GM18909 (cell line): ENCODE results near the gene FERMT2.

Experiments used
- ATAC-seq: cut with Tn5 transposase; IDR thresholded peaks from one replicate; pipeline ENCODE4 v1.9.1; 2021; ENCODE audit warnings: mild to moderate bottlenecking; ENCODE audit not compliant: unreplicated experiment, poor library complexity

FERMT2 gene

DNA sequence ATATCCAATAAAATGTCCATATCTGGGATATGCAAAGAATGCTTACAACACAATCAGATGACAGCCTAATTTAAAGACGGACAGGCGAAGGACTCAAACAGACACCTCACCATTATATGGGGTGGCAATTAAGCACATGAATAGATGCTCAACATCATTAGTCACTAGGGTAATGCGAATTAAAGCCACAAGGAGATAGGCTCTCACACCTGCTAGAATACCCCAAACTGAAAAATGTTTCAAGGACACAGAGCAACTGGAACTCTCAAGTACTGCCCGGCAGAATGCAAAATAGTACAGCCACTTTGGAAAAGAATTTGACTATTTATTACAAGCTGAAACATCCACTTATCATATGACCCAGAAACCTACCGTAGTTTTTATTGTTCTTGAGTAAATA, 42.9 kb downstream of the FERMT2 start:
- no peak for ATAC-seq

DNA sequence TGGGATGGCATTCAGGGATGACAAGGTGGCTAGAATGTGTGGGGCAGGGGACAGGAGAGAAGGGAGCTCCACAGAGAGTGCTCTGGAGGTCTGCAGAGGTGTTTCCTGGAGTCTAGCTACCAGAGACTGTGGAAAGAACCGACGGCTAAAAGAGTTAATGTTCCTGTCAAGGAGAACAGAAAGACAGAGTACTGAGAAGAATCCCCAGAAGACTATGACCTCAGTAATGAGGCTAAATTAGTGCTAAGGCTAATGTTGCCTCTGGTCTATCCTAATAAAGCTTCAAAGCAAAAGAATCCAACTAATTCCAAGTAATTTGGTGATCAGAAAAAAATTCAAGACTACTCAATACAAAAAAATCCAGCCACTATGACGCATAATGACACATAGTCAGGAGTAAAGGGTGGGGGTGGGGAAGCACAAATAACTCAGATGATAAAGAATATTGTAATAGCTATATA, 44.7 kb downstream of the FERMT2 start:
- ATAC-seq, result no peak

DNA sequence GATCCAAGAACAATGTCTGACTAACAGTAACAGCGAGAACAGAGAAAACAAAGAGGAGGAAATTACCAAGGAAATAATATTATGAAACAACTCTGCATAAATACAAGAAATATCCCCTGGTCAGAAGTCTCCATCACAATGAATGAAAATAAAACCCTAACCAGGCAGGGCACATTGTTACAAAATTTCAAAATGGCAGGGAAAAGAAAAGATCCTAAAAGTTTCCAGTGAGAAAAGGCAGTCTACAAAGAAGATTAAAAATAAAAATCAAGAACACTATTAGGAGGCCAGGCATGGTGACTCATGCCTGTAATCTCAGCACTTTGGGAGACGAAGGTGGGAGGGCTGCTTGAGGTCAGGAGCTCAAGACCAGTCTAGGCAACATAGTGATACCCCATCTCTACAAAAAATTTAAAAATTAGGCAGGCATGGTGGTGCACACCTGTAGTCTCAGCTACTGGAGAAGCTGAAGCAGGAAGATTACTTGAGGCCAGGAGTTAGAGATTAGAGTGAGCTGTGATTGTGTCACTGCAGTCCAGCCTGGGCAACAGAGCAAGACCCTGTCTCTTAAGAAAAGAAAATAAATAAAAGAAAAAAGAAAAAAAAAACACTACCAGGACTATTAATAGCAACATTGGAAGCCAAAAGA, 47.8 kb downstream of the FERMT2 start:
- ATAC-seq, result no peak

DNA sequence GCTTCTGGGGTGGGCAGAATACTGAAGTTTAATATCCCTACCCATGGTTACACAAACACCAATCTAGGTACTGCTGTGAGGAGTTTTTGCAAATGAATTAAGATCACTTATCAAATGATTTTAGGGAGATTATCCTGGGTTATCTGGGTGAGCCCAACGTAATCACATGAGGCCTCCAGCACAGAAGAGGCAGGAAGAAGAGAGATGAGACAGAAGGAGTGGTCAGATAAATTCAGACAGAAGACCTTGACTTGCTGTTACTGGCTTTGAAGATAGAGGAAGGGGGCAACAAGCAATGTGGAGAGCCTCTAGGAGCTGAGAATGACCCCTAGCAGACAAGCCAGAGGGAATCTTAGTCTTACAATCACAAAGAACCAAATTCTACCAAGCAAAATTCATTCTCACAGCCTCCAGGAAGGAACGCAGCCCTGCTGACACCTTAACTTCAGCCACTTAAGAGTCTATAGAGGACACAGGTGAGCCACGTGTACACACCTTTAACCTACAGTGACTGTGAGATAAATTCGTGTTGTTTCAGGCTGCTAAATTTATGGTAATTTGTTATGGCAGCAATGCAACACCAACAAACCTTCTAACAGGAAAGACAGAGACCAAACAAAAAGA, 49.4 kb downstream of the FERMT2 start:
- no peak for ATAC-seq

DNA sequence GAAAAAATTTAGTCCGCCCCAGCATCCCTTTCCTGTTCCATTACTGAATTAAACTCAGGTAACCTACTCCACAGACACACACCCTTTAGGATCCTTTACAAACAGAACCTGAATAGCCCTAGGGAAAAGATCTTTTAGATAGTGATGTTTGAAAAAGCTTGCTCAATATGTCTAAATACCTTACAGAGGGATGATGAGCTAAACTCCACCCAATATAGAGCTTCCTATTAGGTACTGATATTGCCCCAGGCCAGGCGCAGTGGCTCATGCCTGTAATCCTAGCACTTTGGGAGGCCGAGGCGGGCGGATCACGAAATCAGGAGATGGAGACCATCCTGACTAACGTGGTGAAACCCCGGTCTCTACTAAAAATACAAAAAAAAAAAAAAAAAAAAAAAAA, 50.1 kb downstream of the FERMT2 start:
- no peak for ATAC-seq

DNA sequence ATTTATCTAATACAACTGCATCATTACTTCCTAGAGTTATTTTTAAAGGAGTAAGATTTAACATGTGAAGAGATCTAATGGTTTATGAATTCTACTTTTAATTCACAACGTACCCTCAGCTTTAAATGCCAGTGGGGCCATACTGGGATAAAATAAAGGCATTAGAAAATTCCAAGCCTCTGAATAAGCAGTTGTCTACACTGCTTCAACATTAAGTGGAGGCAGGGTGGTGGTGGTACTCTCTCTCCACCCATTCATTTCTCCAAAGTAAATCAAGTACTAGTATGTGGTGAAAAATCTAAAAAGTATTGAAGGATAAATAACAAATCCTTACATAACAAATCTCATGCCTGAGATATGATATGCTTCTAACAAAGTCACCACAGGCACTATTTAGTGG, 52.4 kb downstream of the FERMT2 start:
- no peak for ATAC-seq

DNA sequence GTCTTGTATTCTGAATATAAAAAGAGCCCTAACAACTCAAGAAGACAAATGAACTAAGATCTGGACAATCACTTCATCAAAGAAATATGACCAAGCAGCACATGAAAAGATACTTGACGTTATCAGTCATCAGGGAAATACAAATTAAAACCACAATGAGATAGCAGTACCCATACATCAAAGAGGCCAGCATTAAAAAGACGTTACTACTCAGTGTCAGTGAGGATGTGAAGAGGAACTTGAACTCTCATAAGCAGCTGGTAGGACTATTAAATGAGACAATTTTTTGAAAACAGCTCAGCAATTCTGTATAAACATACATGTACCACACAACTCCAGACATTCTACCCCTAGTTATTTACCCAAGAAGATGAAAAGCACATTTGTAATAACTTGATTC, 55.9 kb downstream of the FERMT2 start:
- ATAC-seq, result no peak

DNA sequence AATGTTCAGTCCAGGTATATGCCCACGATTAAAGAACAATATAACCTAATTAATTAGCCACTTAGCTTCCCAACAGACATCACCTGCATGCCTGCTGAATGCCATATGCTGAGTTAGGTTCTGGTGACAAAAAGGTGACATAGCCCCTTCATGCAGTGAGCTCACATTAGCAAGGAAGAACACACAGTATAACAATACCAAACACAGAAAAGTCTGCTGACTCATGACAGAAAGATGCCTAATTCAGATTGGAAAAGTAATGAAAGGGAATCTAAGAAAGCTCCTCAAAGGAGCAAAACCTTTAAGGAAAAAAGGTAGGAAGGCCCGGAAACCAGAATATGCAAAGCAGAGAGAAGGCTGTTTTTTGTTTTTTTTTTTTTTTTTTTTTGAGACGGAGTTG, 59.0 kb downstream of the FERMT2 start:
- no peak for ATAC-seq

DNA sequence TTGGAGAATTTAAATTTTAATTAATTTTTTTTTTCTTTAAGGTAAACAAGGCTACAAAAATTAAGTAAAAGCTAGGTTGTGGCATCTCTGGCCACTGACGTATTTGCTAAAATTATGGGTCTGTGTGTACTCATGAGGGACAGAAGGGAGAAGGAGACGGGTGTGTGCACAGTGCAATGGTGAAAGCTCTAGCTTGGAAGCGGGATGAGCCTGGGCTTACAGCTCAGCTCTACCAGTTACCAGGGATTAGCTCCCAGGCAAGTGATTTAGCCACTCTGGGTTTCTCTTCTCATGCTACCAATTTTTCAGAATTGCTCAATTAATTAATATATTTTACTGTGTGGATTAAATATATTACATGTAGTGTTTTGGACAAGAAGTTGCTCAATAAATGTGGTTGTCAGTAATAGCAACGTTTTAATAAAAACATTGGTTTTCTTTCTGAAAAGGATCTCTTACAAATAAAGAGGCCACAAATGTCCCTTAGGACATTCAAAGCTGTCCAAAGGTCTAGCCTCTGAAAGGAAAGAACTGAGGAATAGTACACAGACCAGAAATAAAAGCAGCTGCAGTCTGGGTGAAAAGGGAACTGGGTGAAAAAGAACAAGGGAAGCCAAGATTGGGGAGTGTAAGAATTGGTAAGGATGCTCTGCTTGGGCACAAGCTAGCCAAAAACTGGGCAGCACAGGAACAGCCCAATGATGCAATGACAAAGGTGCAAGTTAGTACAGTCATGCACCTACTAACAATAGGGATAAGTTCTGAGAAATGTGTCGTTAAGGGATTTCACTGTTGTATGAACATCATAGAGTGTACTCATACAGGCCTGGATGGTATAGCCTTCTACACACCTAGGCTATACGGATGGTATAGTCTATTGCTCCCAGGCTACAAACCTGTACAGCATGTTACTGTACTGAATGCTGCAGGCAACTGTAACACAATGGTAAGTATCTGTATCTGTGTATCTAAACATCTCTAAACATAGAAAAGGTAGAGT, 61.7 kb downstream of the FERMT2 start:
- ATAC-seq, result no peak

DNA sequence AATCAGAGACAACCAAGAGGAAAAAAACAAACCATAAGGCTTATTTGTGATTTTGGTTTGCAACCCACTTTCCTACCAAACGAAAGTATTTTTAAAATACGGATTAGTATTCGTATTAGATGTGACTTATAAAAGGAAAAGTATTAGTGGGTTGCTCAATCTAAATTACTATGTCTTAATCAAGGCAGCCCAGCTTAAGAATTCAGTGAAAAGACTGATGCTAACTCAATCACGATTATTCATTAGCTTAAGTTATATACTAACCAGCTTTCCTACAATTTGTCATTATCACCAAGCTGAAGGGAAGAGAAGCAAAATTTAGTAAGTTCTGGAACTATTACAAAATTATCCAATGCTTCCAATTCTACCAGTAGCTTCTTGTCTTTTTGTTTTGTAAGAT, 62.7 kb downstream of the FERMT2 start:
- ATAC-seq, result no peak

DNA sequence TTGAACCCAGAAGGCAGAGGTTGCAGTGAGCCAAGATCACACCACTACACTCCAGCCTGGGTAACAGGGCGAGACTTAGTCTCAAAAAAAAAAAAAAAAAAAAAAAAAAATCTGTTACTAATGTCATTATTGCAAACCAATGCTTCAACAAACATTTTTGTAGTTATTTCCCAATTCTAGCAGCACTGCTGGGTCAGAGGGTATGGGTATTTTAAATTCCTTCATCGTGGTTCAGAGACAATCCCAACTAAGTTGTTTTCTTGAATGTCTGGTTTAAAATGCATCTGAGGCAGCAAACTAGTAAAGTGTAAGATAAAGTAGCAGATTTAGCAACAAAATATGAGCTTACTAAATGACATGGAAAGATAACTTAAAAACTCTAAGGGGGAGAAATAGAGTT, 65.6 kb downstream of the FERMT2 start:
- no peak for ATAC-seq

DNA sequence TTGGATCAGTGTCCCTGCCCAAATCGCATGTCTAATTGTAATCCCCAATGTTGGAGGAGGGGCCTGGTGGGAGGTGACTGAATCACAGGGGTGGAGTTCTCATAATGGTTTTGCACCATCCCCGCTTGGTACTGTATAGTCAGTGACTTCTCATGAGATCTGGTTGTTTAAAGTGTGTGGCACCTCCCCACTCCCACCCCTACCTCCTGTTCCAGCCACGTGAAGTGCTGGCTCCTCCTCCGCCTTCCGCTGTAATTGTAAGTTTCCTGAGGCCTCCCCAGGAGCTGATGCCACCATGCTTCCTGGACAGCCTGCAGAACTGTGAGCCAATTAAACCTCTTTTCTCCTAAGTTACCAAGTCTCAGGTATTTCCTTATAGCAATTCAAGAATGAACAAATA, 67.2 kb downstream of the FERMT2 start:
- ATAC-seq, result no peak

DNA sequence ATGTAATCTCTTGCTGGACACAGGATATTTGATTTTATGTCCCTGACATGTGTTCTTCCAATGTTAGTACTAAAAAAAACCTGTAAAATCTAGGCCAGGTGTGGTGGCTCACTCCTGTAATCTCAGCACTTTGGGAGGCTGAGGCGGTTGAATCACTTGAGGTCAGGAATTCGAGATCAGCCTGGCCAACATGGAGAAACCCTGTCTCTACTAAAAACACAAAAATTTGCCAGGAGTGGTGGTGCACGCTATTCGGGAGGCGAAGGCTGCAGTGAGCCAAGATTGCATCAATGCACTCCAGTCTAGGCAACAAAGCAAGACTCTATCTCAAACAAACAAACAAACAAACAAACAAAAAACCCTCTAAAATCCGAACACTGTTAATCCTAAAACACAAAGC, 68.0 kb downstream of the FERMT2 start:
- ATAC-seq, result no peak

DNA sequence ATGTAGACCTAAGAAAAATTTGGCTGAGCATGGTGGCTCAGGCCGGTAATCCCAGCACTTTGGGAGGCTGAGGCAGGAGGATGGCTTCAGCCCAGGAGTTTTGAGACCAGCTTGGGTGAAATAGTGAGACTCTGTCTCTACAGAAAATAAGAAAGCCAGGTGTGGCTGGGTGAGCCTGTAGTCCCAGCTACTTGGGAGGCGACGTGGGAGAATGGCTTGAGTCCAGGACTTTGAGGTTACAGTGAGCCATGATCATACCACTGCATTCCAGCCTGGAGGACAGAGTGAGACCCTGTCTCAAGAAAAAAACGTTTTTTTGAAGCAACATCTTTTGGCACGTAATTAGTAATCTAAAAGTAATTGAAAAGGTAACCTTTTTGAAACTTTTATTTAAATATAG, 70.9 kb downstream of the FERMT2 start:
- no peak for ATAC-seq

DNA sequence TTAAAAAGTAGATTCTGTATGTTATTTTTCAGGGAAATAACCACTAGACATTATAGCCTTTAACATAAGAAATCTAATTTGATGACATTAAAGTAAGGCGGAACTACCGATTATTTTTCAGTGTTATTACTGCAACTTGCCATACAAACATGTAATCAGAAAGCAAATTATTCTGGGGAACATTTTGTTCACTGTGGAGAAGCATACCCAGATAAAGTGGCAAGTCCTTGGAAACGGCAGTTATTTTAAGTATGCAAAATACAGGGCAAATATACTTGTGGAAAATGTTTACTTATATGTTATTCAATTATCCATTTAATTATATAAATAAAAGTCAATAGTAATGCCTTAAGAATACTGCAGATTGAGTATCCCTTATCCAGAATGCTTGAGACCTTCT, 71.9 kb downstream of the FERMT2 start:
- ATAC-seq, result no peak

DNA sequence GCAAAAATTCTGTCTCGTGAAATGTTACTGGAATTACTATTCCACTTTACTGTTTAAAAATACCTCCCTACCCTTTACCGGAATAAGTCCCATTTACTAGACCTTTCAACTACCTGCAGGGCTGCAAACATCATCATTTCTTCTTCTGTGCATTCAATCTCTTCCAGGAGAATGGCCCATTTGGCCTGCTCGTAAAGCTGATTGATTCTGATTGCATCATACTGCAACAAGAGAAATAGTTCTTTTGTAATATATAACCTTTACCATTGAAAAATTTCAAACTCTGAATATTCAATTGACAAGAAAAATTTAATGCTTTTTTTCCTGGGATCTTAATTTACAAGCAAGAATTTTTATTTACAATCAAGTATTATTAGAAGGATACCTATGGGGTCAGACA, 72.4 kb downstream of the FERMT2 start:
- ATAC-seq, result no peak

DNA sequence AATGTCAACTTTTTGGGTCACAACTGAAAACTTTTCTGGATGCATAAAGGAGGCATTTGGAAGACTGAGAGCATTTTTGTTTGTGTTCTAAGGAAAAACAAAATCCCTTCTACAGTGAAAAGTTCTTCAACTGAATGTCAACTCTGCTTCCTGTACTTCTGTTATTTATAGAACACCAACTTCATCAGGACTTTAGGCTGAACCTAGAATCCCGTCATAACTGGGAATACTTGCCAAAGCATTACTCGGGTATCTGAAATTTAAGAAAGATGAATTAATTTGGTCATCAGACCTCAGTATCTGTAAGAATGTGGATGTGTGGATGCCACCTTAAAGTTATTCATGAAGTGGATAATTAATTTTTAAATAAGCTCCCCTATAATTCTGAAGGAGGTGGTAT, 73.2 kb downstream of the FERMT2 start:
- no peak for ATAC-seq

DNA sequence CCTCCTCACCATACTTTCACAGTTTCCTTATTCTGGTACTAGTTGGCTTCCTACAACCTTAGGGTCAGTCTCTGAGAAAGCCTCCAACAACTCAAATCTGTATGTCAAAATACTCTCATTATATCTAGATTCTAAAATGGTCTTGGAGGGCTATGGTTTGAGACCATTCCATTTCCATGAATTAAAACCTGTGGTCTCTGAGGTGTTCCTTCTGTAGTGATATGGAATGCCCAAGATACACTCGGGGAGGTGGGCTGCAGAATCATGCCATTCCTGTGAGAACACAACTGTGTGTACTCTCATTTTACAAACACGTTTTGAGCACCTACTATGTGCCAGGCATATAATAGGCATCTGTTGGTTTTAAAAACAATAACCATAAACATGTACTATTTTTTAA, 74.0 kb downstream of the FERMT2 start:
- ATAC-seq, result no peak

DNA sequence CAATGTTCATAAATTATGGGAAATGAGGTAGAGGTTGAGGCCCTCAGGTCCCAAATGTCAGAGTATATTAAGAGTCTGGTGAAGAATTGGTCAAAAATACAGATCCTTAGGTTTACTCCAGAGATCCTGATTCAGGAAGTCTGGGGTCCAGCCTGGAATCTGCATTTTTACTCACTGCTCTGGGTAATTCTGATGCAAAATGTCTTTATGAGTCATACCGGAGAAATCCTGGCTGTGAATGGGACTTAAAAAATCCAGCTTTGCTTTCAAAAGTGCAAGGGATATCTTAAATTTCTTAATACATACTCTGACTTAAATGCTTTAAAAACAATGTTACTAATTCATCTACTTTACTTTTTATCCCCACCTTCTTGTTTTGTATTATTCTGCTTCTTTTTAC, 74.5 kb downstream of the FERMT2 start:
- ATAC-seq, result no peak

DNA sequence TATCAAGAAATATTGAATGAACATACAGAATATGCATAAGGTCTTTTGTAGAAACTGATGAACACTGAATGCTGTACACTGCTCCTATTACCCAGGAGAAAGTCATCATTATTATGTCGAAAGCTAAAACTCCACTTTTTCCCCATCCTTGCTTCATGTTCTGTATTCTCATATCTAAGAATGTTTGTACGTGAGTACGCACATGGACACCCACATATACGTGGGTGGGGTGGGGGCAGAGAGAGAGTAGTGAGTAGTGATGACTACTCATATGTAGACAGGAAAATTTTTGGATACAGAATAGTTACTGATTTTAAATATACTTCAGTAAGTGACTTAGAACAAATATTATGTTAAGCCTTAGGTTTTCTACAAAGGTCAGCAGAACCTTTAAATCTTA, 75.1 kb downstream of the FERMT2 start:
- no peak for ATAC-seq

DNA sequence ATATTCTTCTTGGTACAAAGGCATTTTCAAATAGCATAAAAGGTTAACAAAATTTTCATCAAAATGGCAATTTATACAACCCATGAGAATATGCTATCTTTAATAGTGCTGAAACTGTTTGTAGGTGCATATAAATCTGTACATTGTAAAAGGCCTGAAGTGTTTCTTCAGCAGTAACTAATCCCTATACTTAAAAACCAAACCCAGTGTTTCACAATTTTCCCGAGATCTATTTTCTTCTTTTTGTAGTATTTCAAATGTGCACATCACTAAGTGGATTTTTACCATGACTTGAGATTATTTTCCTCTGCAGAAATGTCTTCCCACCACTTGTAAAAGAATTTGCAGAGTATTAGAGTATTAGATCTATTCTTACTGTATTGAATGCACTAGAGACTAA, 76.5 kb downstream of the FERMT2 start:
- ATAC-seq, result no peak
